GM23248 (cell line): ENCODE results near the gene PDE6G.

Experiments used
- EZH2 ChIP-seq: fragments of 200-600 bp; sonication (generic); IDR thresholded peaks from 2 replicates; pipeline ENCODE4 v1.6.1; 2018; ENCODE audit warnings: antibody characterized with exemption, mild to moderate bottlenecking; ENCODE audit not compliant: insufficient read depth, poor library complexity, severe bottlenecking
- EZH2phosphoT487 ChIP-seq: fragments of 200-600 bp; sonication (generic); IDR thresholded peaks from 2 replicates; pipeline ENCODE4 v1.6.1; 2018; ENCODE audit warnings: antibody characterized with exemption, moderate library complexity, mild to moderate bottlenecking, low read depth; ENCODE audit not compliant: insufficient read depth

DNA sequence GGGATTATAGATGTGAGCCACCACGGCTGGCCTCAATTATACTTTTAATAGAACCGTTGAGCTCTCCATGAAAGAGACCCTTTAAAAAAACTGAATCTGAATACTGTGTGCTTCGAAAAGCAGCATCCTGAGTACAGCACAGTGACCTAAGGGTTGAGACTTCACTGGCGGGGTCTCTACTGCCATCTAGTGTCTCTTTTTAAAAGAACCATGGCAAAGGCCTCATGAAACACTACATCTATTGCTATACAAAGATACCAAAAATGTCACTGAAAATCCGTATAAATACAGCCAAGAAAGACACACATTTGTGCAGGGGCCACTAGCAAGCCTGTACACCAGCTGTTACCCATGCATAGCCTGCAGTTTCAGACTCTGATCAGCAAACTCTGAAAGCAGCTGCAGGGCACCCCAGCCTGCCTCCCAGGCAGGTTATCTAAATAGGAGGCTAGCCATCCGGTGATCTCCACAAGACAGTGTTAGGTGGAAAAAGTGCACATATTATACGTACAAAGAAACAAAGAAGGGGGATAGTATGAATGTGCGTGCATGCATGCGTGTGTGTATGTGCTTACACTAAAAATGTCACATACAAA, 54.7 kb downstream of the PDE6G start:
- no peak for TF ChIP-seq EZH2phosphoT487
- no peak for TF ChIP-seq EZH2
